ENCODE data around the gene SPRYD4.
"Not testable (repeated sequence)": the region's sequence is repeated elsewhere in the genome, so short reads cannot be mapped to it uniquely, and the experiment has no call there.

SPRYD4 gene

DNA sequence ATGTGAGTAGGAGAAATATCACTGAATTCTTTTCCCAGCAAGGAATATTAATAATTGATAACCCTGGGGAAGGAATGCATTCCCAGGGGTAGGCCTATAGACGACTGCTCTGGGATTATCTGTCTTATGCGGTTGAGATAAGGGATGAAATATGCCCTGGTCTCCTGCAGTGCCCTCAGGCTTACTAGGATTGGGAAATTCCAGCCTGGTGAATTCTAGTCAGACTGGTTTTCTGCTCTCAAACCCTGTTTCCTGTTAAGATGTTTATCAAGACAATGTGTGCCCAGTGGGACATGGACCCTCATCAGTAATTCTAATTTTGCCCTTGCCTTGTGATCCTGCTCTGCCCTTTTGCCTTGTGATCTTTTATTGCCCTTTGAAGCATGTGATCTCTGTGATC lies 25.2 kb upstream of the SPRYD4 start:
- not testable (repeated sequence) for H3K79me1 ChIP-seq (ENCODE audit: low read depth, low read length); H3K27me3 ChIP-seq (ENCODE audit: control insufficient read depth in 3 of 3, insufficient read depth in 3 of 3, low read depth in 1 of 3, low read length in 3 of 3); H2BK5ac ChIP-seq (ENCODE audit: low read length); H2BK15ac ChIP-seq (ENCODE audit: low read length); H4K8ac ChIP-seq (ENCODE audit: low read depth, low read length); DNase-seq (ENCODE audit: low spot score); H3K23ac ChIP-seq (ENCODE audit: low read depth, low read length, poor library complexity); H3K14ac ChIP-seq (ENCODE audit: low read length); H2AK5ac ChIP-seq (ENCODE audit: low read depth, low read length); H3K4me3 ChIP-seq (ENCODE audit: low read length in 2 of 2); H3K18ac ChIP-seq (ENCODE audit: low read length); H3K9ac ChIP-seq (ENCODE audit: low read depth, low read length, poor library complexity); H4K91ac ChIP-seq (ENCODE audit: low read depth, low read length, poor library complexity); H3K27ac ChIP-seq (replicated peaks; ENCODE audit: low read length); H2BK12ac ChIP-seq (ENCODE audit: low read length); H3K4me1 ChIP-seq (ENCODE audit: control insufficient read depth in 2 of 2, insufficient read depth in 1 of 2, low read depth in 1 of 2, low read length in 2 of 2); H3K4ac ChIP-seq (ENCODE audit: low read length); H2BK120ac ChIP-seq (ENCODE audit: low read depth, low read length); H3K4me2 ChIP-seq (ENCODE audit: insufficient read depth, low read length, poor library complexity, severe bottlenecking); H2AFZ ChIP-seq (ENCODE audit: low read length)
- Histone ChIP-seq H3K36me3 (replicated peaks in 1 of 2; ENCODE audit: control insufficient read depth in 2 of 2, insufficient read depth in 2 of 2, low read length in 2 of 2) (peaks cover 0 to 52% of the 10 kb centered on the region in 2 donors), H3K9me3 (replicated peaks in 1 of 2; ENCODE audit: control insufficient read depth in 2 of 2, insufficient read depth in 1 of 2, low read depth in 1 of 2, low read length in 2 of 2) (peaks cover 0 to 21% of the 10 kb centered on the region in 2 donors)
- no CpG with 5 or more reads among the region's 2 CpGs for WGBS, 2 donors (ENCODE audit: extremely low coverage in 2 of 2, insufficient read length in 2 of 2, insufficient replicate concordance in 1 of 2)

DNA sequence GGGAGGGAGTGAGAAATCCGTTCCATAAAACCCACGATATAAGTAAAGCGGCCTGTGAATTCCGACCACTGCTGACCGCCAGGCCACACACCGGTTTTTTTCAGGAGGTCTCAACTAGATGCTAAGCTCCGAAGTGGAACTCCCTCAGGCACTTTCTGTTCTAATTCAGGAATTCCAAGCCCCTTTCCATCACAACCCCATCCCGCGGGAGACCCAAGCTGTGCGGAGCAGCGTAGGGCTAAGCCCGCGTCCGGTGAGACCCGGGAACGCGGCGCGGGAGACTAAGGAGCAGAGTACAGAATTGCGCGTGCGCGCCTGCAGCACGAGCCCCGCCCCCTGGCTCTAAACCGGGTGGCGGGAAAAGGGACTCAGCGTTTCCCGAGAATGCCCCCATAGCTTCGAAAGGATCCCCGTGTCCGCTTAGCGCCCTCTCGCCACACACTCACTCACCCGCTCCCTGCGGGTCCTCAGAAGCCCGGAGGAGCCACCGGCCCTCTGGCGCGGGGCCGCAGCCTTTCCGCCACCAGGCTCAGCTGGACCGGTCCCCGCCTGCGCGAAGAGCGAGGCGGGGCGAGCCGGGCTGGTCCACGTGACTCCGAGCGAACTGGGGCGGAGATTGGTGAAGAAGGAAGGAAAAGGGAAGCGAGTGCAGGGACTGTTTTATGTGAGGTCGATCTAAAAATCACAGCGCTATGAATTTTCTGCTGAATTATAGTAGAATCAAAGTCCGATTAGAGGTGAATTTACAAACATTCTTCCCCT lies 19.3 kb upstream of the SPRYD4 start, which contains the start of gene TIMELESS:
TIMELESS (minus strand) TSS at position 567 of the 762 bp plus-strand sequence. CDS start 15,256 bp downstream, outside the sequence.
- Histone ChIP-seq H3K23ac (ENCODE audit: low read depth, low read length, poor library complexity) (peak within 1 kb of the TSS; percentile 50), H3K18ac (ENCODE audit: low read length) (peak within 1 kb of the TSS; percentile 96), H3K27me3 (ENCODE audit: control insufficient read depth in 3 of 3, insufficient read depth in 3 of 3, low read depth in 1 of 3, low read length in 3 of 3) (no peaks in the 10 kb centered on the region), H2BK120ac (ENCODE audit: low read depth, low read length) (no peak within 1 kb of the TSS), H3K14ac (ENCODE audit: low read length) (no peak within 1 kb of the TSS), H3K4me3 (ENCODE audit: low read length in 2 of 2) (peak within 1 kb of the TSS; percentile 61 to 81), H3K27ac (replicated peaks; ENCODE audit: low read length) (peak within 1 kb of the TSS; percentile 99), H4K8ac (ENCODE audit: low read depth, low read length) (no peak within 1 kb of the TSS), H3K4ac (ENCODE audit: low read length) (no peak within 1 kb of the TSS), H4K91ac (ENCODE audit: low read depth, low read length, poor library complexity) (no peak within 1 kb of the TSS), H2BK12ac (ENCODE audit: low read length) (no peak within 1 kb of the TSS), H2AK5ac (ENCODE audit: low read depth, low read length) (no peak within 1 kb of the TSS), H2BK5ac (ENCODE audit: low read length) (peak within 1 kb of the TSS; percentile 70), H2AFZ (ENCODE audit: low read length) (peak within 1 kb of the TSS; percentile 96), H3K4me1 (ENCODE audit: control insufficient read depth in 2 of 2, insufficient read depth in 1 of 2, low read depth in 1 of 2, low read length in 2 of 2) (peaks cover 0 to 7% of the 10 kb centered on the region in 2 donors), H3K36me3 (replicated peaks in 1 of 2; ENCODE audit: control insufficient read depth in 2 of 2, insufficient read depth in 2 of 2, low read length in 2 of 2) (peaks cover 0 to 27% of the 10 kb centered on the region in 2 donors), H3K9ac (ENCODE audit: low read depth, low read length, poor library complexity) (peak within 1 kb of the TSS; percentile 85), H2BK15ac (ENCODE audit: low read length) (no peak within 1 kb of the TSS), H3K4me2 (ENCODE audit: insufficient read depth, low read length, poor library complexity, severe bottlenecking) (peak within 1 kb of the TSS; percentile 68), H3K9me3 (replicated peaks in 1 of 2; ENCODE audit: control insufficient read depth in 2 of 2, insufficient read depth in 1 of 2, low read depth in 1 of 2, low read length in 2 of 2) (peaks cover 0 to 18% of the 10 kb centered on the region in 2 donors), H3K79me1 (ENCODE audit: low read depth, low read length) (no peaks in the 10 kb centered on the region)
- no CpG with 5 or more reads among the region's 58 CpGs for WGBS, 2 donors (ENCODE audit: extremely low coverage in 2 of 2, insufficient read length in 2 of 2, insufficient replicate concordance in 1 of 2)
- DNase-seq (ENCODE audit: low spot score) = peak; percentile 86

DNA sequence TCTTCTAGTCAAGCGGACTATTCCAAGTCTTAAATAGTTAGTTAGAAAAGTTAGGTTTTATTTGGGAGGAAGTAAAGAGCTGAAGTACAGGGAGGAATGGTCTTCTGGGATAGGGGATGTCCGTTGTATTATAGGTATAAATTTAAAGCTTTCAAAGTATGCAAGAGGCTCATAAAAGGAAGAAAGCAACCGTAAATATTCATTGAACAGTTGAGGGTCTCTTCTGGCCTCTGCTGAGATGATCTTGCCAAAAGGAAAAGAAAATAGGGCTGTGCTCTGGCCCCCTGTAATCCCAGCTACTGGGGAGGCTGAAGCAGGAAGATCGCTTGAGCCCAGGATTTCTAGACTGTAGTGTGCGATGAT lies 18.8 kb upstream of the SPRYD4 start:
- Histone ChIP-seq H3K27ac (replicated peaks; ENCODE audit: low read length) (peak overlapping the region; percentile 99), H4K91ac (ENCODE audit: low read depth, low read length, poor library complexity) (no peak overlapping the region), H2BK120ac (ENCODE audit: low read depth, low read length) (no peak overlapping the region), H3K4ac (ENCODE audit: low read length) (no peak overlapping the region), H3K36me3 (replicated peaks in 1 of 2; ENCODE audit: control insufficient read depth in 2 of 2, insufficient read depth in 2 of 2, low read length in 2 of 2) (peaks cover 0 to 24% of the 10 kb centered on the region in 2 donors), H2BK15ac (ENCODE audit: low read length) (no peak overlapping the region), H3K79me1 (ENCODE audit: low read depth, low read length) (no peaks in the 10 kb centered on the region), H3K9me3 (replicated peaks in 1 of 2; ENCODE audit: control insufficient read depth in 2 of 2, insufficient read depth in 1 of 2, low read depth in 1 of 2, low read length in 2 of 2) (peaks cover 0 to 13% of the 10 kb centered on the region in 2 donors), H2AK5ac (ENCODE audit: low read depth, low read length) (no peak overlapping the region), H3K18ac (ENCODE audit: low read length) (no peak overlapping the region), H2AFZ (ENCODE audit: low read length) (peak overlapping the region; percentile 96), H3K4me2 (ENCODE audit: insufficient read depth, low read length, poor library complexity, severe bottlenecking) (peak overlapping the region; percentile 68), H3K4me3 (ENCODE audit: low read length in 2 of 2) (peak overlapping the region in 1 of 2 donors; percentile 61), H4K8ac (ENCODE audit: low read depth, low read length) (no peak overlapping the region), H3K9ac (ENCODE audit: low read depth, low read length, poor library complexity) (no peak overlapping the region), H3K23ac (ENCODE audit: low read depth, low read length, poor library complexity) (no peak overlapping the region), H3K14ac (ENCODE audit: low read length) (no peak overlapping the region), H3K27me3 (ENCODE audit: control insufficient read depth in 3 of 3, insufficient read depth in 3 of 3, low read depth in 1 of 3, low read length in 3 of 3) (peaks cover 0 to 4% (median 0%) of the 10 kb centered on the region in 3 experiments), H2BK5ac (ENCODE audit: low read length) (no peak overlapping the region), H3K4me1 (ENCODE audit: control insufficient read depth in 2 of 2, insufficient read depth in 1 of 2, low read depth in 1 of 2, low read length in 2 of 2) (peaks cover 0 to 10% of the 10 kb centered on the region in 2 donors), H2BK12ac (ENCODE audit: low read length) (no peak overlapping the region)
- WGBS, 2 donors (ENCODE audit: extremely low coverage in 2 of 2, insufficient read length in 2 of 2, insufficient replicate concordance in 1 of 2) = no CpG with 5 or more reads among the region's 5 CpGs
- no peak for DNase-seq (ENCODE audit: low spot score)

DNA sequence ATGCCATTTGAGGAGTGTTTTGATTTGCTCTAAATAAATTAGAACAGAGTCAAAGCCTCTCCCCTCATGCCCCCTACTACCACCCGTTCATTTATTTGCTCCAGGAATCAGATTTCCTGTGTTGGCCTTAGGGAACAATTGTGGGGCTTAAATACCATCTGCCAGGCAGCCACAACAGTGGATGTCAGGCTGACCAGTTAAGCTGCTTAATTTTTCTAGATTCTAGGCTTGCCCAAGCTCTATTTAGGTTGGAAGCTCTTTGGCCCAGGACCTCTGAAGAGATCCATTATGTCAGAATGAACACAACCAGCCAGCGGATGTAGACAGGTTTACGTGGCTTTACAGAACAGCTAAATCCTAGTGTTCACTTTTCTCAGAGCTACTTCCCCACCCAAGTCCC lies 18.1 kb upstream of the SPRYD4 start:
- no peak overlapping the region for H3K14ac ChIP-seq (ENCODE audit: low read length)
- H3K79me1 ChIP-seq (ENCODE audit: low read depth, low read length) = no peaks in the 10 kb centered on the region
- no peak overlapping the region for H2AK5ac ChIP-seq (ENCODE audit: low read depth, low read length)
- H4K8ac ChIP-seq (ENCODE audit: low read depth, low read length) = no peak overlapping the region
- no peak overlapping the region for H2BK12ac ChIP-seq (ENCODE audit: low read length)
- H2BK120ac ChIP-seq (ENCODE audit: low read depth, low read length) = no peak overlapping the region
- no peak overlapping the region for H2BK5ac ChIP-seq (ENCODE audit: low read length)
- peaks cover 0 to 9% of the 10 kb centered on the region in 2 donors for H3K9me3 ChIP-seq (replicated peaks in 1 of 2; ENCODE audit: control insufficient read depth in 2 of 2, insufficient read depth in 1 of 2, low read depth in 1 of 2, low read length in 2 of 2)
- H2BK15ac ChIP-seq (ENCODE audit: low read length) = no peak overlapping the region
- no peak overlapping the region for H4K91ac ChIP-seq (ENCODE audit: low read depth, low read length, poor library complexity)
- no peak overlapping the region for H3K18ac ChIP-seq (ENCODE audit: low read length)
- no peak overlapping the region for H3K4ac ChIP-seq (ENCODE audit: low read length)
- H3K27ac ChIP-seq (replicated peaks; ENCODE audit: low read length) = no peak overlapping the region
- H3K27me3 ChIP-seq (ENCODE audit: control insufficient read depth in 3 of 3, insufficient read depth in 3 of 3, low read depth in 1 of 3, low read length in 3 of 3) = peaks cover 0 to 4% (median 0%) of the 10 kb centered on the region in 3 experiments
- no peak overlapping the region for H3K4me3 ChIP-seq (ENCODE audit: low read length in 2 of 2)
- peaks cover 0 to 20% of the 10 kb centered on the region in 2 donors for H3K36me3 ChIP-seq (replicated peaks in 1 of 2; ENCODE audit: control insufficient read depth in 2 of 2, insufficient read depth in 2 of 2, low read length in 2 of 2)
- no peak overlapping the region for H3K9ac ChIP-seq (ENCODE audit: low read depth, low read length, poor library complexity)
- no peak for DNase-seq (ENCODE audit: low spot score)
- H3K23ac ChIP-seq (ENCODE audit: low read depth, low read length, poor library complexity) = no peak overlapping the region
- no peak overlapping the region for H3K4me2 ChIP-seq (ENCODE audit: insufficient read depth, low read length, poor library complexity, severe bottlenecking)
- no CpG with 5 or more reads among the region's 3 CpGs for WGBS, 2 donors (ENCODE audit: extremely low coverage in 2 of 2, insufficient read length in 2 of 2, insufficient replicate concordance in 1 of 2)
- H3K4me1 ChIP-seq (ENCODE audit: control insufficient read depth in 2 of 2, insufficient read depth in 1 of 2, low read depth in 1 of 2, low read length in 2 of 2) = peaks cover 0 to 16% of the 10 kb centered on the region in 2 donors
- no peak overlapping the region for H2AFZ ChIP-seq (ENCODE audit: low read length)
